ENCODE data around the gene TDRD3.
"Not testable (repeated sequence)": the region's sequence is repeated elsewhere in the genome, so short reads cannot be mapped to it uniquely, and the experiment has no call there.

Gene TDRD3

DNA sequence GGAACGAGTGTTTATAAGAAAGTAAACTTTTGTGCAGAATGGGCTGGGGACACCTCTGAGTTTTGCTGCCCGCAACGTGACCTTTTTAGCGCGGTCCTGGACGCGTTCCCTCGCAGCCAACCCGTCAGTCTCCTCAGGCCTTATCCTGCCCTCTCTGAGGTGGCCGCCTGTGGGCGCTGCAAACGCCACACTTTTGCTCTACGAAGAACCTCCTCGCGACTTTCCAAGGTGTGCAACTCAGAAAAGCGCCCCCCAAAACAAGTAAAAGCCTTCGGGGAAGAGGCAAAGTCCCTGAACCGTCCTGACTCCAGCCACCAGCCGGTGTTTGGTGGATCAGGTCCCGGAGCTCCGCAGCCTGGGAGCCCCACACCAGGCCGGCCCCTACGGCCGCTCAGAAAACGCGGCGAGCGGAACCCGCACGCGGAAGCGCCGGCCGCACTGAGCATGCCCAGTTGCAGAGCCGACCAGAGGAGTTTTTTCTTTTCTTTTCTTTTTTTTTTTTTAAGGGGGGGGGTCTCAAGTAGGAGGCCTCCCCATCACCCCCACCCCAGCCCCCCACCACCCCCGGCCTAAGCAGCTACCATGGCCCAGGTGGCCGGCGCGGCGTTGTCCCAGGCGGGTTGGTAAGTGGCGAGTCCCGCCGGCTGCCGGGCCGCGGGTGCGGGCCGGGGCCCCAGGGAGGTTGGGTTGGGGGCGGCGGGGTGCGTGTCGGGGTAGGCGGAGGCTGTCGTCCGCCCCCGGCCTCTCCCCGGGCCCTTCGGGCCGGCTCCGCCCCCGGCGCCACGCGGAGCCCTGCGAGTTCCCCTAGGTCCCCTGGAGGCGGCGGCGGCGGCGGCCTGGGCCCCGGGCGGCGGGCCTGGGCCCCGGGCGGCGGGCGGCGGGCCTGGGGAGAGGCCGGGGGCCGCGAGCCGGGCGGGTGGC lies at the start of gene TDRD3:
TDRD3 (plus strand) TSS at position 438 of the 921 bp plus-strand sequence; CDS start at position 583, 145 bp downstream.
- DNase-seq (ENCODE audit: low spot score) = peak; percentile 82

DNA sequence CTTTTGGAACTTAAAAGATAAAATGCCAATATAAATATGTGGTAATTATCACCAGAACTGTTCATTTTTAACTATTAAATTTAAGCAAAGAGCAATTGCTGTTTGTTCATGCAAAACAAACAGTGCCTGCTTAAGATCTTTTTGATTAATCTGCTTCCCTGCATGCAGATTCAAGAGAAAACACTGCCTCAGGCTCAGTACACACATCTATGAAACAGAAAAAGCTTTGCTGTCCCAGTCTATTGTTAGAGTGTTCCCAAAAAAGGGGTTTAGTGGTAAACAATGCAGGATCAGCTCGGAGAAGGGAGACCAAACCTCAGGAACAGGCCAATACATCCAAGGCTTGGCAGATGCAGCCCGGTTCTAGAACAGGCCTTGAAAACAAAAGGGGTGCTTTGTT lies 49.3 kb upstream of the TDRD3 start:
- no peak for DNase-seq (ENCODE audit: low spot score)

GRCh38 chr13:60348097-60348496 lies 48.9 kb upstream of the TDRD3 start:
- DNase-seq (ENCODE audit: low spot score) = no peak

DNA sequence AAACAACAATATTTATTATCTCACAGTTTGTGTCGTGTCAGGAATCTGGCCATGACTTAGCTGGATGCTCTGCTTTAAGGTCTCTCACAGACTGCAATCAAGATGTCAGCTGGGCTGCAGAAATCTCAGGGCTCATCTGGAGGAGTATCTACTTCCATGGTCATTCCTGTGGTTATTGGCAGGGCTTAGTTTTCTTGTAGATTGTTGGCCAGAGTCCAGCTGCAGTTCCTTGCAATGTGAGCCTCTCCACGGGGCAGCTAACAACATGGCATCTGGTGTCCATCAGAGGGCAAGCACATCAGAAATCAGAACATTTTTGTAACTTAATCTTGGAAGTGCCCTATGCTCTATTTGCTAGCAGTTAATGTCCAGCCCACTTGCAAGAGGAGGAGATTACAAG lies 45.7 kb upstream of the TDRD3 start:
- peak; percentile 49 for DNase-seq (ENCODE audit: low spot score)

DNA sequence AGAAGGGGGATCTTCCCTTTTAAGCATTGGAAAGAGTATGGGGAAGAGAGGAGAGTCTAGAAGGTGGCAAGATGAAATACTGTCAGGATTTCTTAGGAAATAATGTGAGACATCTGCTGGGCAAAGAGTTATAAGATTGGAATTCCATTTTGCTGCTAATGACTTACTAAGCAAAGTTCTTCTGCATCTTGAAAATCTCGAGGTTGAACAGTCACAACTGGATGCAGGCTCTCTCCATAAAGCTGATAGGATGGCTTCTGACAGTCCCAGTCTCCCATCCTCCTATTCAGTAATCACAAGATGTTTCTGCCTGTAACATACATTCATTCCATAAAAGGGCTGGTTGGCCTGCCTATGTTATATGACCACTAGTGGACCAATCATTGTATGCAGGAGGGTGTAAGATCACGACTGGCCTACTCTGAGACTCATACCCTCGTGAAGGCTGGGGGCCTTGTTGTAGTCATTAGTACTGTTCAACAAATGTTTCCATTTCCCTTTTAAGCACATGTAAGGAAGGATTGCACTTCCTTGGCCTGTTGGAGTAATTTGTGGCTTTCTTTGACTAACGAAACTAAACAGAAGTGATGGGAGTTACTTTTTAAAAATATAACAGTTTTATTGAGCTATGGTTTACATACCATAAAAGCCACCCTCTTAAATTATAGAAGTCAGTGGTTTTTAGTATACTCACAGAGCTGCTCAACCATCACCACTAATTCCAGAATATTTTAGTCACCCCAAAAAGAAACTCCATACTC lies 45.0 kb upstream of the TDRD3 start:
- DNase-seq (ENCODE audit: low spot score) = no peak

DNA sequence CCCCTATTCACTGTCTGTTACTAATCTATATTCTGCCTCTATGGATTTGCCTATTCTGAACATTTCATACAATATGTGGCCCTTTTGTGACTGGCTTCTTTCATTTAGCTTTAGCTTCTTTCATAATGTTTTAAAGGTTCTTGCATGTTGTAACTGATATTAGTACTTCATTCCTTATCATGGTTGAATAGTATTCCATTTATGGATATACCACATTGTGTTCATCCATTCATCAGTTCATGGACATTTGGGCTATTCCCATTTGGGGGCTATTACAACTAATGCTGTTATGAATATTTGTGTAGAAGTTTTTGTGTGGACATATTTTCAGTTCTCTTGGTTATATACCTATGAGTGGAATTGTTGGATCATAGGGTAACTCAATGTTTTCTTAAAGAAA lies 44.4 kb upstream of the TDRD3 start:
- no peak for DNase-seq (ENCODE audit: low spot score)

DNA sequence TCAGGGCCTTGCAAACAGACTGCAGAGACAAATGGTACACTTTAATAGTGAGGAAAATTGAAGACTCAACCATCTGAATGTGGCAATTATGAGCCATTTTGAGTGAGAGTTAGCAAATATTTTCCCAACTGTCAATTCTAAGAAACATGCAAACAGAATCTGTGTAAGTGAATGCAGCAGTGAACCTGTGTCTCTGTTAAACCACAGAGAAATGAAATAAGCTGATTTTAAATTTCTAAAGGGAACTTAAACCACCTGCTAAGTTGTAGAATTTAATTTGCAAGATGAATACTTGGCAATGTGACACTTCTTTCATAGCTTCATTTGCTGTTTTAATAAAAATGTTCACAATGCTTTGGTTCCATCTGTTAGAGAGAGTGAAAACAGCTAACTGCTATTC lies 42.0 kb upstream of the TDRD3 start:
- no peak for DNase-seq (ENCODE audit: low spot score)

- no peak for DNase-seq (ENCODE audit: low spot score)
Measured at GRCh38 chr13:60356970-60357369, 40.0 kb upstream of the TDRD3 start.

- DNase-seq (ENCODE audit: low spot score) = no peak
Measured at GRCh38 chr13:60358453-60358852, 38.6 kb upstream of the TDRD3 start.

GRCh38 chr13:60363288-60363687 lies 33.7 kb upstream of the TDRD3 start:
- DNase-seq (ENCODE audit: low spot score) = no peak

DNA sequence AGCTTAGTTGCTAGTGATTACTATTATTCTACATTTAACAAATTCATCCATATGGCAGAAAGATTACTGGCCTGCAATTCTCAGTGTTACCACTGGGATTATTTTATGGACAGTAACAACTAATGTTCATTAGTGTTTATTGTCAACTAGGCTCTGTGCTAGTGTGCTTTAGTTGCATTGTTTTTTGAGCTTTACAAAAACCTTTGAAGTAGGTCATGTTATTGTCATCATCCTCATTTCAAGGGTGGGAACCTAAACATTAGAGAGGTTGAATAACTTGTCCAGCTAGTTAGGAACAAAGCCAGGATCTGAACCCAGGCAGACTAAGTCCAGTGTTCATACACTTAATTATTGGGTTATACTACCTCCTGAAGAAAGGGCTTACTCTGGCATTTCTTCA lies 27.8 kb upstream of the TDRD3 start:
- no peak for DNase-seq (ENCODE audit: low spot score)

DNA sequence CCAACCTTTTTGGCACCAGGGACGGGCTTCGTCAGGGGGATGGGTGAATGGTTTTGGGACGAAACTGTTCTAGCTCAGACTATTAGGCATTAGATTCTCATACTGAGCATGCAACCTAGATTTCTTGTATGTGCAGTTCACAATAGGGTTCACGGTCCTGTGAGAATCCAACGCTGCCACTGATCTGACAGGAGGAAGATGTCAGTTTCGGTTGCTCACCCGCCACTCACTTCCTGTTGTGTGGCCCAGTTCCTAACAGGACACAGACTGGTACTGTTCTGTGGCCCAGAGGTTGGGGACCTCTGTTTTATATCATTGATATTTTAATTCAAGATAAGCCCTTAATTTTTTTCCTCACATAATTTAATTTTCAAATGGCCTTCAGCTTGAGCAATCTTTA lies 26.7 kb upstream of the TDRD3 start:
- DNase-seq (ENCODE audit: low spot score) = no peak

GRCh38 chr13:60372141-60372540 lies 24.9 kb upstream of the TDRD3 start:
- no peak for DNase-seq (ENCODE audit: low spot score)

- not testable (repeated sequence) for DNase-seq (ENCODE audit: low spot score)
Measured at GRCh38 chr13:60379282-60379681, 17.7 kb upstream of the TDRD3 start.

DNA sequence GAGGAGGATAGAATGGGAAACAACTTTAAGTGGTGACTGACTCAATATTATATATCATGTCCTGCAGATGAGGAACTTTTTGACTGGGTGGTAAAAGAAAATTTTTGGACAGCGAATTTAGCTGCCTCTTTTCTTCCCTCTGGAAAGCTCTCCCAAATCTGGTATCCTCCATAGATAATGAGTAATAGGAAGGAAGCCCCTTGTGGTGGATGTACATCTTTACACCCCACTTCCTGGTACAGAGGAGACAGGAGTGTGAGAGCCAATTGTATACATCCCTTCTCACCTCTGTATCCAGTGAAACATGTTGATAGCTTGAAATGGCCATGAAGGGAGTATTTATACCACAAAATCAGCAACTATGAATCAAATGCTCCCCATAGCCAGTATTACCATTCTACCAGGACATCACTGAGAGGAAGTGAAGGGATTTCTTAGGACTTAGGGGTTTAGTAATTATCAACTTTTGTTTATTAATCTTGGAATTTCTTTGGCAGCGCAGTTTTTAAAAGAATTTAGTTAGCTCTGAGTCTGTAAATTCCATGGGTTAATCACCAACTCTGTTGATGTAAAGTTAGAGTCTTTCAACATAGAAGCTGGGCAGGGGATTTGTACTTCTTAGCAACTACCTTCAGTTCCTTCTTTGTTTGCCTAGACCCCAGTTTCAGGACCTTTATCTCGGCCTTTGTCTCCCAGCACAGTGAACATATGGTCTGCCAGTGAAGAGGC lies 17.0 kb upstream of the TDRD3 start:
- no peak for DNase-seq (ENCODE audit: low spot score)

DNA sequence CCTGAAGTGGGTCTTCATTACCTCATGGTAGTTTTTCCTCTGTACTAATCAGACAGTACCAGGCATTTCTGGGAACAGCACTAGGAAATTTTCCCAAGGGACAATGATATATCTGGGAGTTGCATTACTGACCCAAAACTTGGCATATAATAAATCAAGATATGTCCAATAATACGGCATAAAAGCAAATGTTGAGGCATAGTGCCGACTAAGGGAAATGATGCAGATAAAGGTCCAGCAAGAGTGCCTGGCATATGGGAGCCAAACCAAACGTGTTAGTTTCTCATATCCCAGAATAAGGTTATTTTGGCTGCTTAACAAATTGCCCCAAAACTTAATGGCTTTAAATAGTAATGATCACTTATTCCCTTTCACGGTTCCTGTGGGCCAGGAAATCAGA lies 12.1 kb upstream of the TDRD3 start:
- no peak for DNase-seq (ENCODE audit: low spot score)

DNA sequence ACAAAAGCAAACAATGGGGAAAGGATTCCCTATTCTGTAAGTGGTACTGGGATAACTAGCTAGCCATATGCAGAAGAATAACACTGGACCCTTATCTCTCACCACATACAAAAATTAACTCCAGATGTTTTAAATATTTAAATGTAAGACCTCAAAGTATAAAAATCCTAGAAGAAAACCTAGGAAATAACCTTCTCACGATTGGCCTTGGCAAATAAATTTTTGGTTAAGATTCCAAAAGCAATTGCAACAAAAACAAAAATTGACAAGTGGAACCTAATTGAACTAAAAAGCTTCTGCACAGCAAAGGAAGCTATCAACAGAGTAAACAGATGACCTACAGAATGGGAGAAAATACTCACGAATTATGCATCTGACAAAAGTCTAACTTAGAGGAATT lies 10.8 kb upstream of the TDRD3 start:
- DNase-seq (ENCODE audit: low spot score) = no peak

- no peak for DNase-seq (ENCODE audit: low spot score)
Measured at GRCh38 chr13:60392131-60392530, 4.9 kb upstream of the TDRD3 start.

GRCh38 chr13:60395971-60396782 lies 843 bp upstream of the TDRD3 start:
- DNase-seq (ENCODE audit: low spot score) = peak; percentile 97

DNA sequence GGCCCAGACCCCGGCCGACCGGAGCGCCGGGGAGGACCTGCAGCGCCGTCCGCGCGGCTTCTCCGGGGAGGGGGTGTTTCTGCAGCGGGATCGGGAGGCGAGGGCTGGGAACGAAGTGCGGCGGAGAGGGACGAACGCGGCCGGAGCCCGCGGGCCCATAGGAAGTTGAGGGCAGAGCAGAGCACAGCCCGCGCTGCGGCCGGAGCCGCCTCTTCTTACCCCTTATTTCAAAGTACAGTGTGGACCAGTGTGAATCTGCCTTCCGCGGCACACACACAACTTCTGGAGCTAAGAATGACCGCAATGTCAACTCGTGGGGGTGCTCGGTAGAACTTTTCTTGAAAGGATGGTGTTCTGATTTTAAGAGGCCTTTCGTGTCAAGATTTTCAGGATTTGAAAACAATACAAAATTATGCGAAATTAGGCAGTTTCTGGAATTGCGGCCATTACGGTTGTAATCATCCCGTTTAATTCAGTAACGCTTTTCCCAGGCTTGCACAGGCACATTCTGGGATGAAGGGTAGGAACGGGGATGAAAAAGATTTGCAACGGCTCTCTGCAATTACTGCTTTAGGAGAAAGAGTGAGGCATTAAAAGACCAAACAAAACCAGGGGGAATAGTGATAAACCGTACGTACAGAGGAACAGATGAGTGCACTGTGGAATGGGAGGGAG lies 821 bp downstream of the TDRD3 start:
- peak; percentile 62 for DNase-seq (ENCODE audit: low spot score)

GRCh38 chr13:60398379-60398891 lies 1.4 kb downstream of the TDRD3 start:
- DNase-seq (ENCODE audit: low spot score) = no peak

Data from AG08395 (cell line).